ENCODE results near the gene MEIS3.

DNA sequence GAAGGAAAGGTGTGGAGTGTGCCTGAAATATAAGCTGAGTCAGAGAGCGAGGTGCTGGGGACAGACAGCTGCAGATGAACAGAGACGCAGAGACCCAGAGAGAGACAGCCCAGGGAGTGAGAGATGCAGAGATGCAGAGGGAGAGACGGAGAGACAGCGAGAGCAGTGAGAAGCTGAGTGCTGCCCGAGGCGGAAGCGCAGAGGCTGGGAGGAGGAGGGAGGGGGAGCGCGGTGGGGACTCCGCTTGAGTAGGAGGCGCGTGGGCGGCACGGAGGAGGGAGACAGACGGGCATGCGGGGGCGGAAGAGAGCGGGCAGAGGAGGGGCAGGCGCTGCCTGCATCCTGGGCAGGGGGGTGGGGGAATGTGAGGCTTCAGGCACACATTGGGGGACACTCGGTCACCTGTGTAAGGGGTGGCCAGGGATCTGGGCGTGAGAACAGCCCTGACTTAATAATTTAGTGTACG lies 26.6 kb upstream of the MEIS3 start:
- TF ChIP-seq FOXA1 (IDR thresholded peaks at IDR 0.05) = no peak
- TF ChIP-seq NFRKB (IDR thresholded peaks at IDR 0.05) = no peak
- TF ChIP-seq, protein P1, sequence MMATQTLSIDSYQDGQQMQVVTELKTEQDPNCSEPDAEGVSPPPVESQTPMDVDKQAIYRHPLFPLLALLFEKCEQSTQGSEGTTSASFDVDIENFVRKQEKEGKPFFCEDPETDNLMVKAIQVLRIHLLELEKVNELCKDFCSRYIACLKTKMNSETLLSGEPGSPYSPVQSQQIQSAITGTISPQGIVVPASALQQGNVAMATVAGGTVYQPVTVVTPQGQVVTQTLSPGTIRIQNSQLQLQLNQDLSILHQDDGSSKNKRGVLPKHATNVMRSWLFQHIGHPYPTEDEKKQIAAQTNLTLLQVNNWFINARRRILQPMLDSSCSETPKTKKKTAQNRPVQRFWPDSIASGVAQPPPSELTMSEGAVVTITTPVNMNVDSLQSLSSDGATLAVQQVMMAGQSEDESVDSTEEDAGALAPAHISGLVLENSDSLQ (IDR thresholded peaks at IDR 0.05) = no peak
- TF ChIP-seq ELF4 (IDR thresholded peaks at IDR 0.05) = no peak
- no peak for TF ChIP-seq FOXM1 (IDR thresholded peaks at IDR 0.05; ENCODE audit: borderline replicate concordance)
- no peak for TF ChIP-seq LEF1 (IDR thresholded peaks at IDR 0.05; ENCODE audit: borderline replicate concordance)
- TF ChIP-seq TARDBP (IDR thresholded peaks at IDR 0.05) = no peak
- no peak for TF ChIP-seq SP1 (IDR thresholded peaks at IDR 0.05)

Data from HEK293T (cell line).